ENCODE measurements around the gene ACSL3. TPM values are rescaled to one million over a fixed set of nuclear protein-coding genes. Genes with fewer than 3 reads are reported as not detected.
"Not testable (repeated sequence)": the region's sequence is repeated elsewhere in the genome, so short reads cannot be mapped to it uniquely, and the experiment has no call there.

Gene ACSL3
- total RNA-seq, 2 donors from 2014 or later, result 116 to 162 TPM

- H3K9ac ChIP-seq (ENCODE audit: low read depth in 2 of 2, low read length in 2 of 2), result no peak overlapping the region
- H3K36me3 ChIP-seq, result no peaks in the 10 kb centered on the region
- peaks cover 3% of the 10 kb centered on the region for H3K4me1 ChIP-seq
- H3K4me3 ChIP-seq, result no peak overlapping the region
- TF ChIP-seq CTCF (IDR thresholded peaks at IDR 0.05), result no peak
- intact Hi-C loops (cut with DNase I), result no loop called here
- no peak for DNase-seq
- peak overlapping the region; percentile 33 for H3K27ac ChIP-seq
- no peaks in the 10 kb centered on the region for H3K27me3 ChIP-seq
- no peaks in the 10 kb centered on the region for H3K9me3 ChIP-seq
These were observed 16.5 kb upstream of the ACSL3 start for GRCh38 chr2:222844323-222844722.

GRCh38 chr2:222845314-222845713 lies 15.5 kb upstream of the ACSL3 start:
- H3K27me3 ChIP-seq; H3K4me1 ChIP-seq; H3K27ac ChIP-seq; DNase-seq; H3K9ac ChIP-seq (ENCODE audit: low read depth in 2 of 2, low read length in 2 of 2); H3K36me3 ChIP-seq; H3K4me3 ChIP-seq; H3K9me3 ChIP-seq; intact Hi-C loops (cut with DNase I): not testable (repeated sequence)

- no peak overlapping the region for H3K4me3 ChIP-seq
- TF ChIP-seq CTCF (IDR thresholded peaks at IDR 0.05), result no peak
- no peaks in the 10 kb centered on the region for H3K27me3 ChIP-seq
- peaks cover 3% of the 10 kb centered on the region for H3K4me1 ChIP-seq
- H3K36me3 ChIP-seq, result no peaks in the 10 kb centered on the region
- no peak overlapping the region for H3K27ac ChIP-seq
- no peak overlapping the region for H3K9ac ChIP-seq (ENCODE audit: low read depth in 2 of 2, low read length in 2 of 2)
- DNase-seq, result no peak
- intact Hi-C loops (cut with DNase I), result no loop called here
- no peaks in the 10 kb centered on the region for H3K9me3 ChIP-seq
These were observed 14.8 kb upstream of the ACSL3 start for GRCh38 chr2:222846003-222846402.

- intact Hi-C loops (cut with DNase I); H3K9ac ChIP-seq (ENCODE audit: low read depth in 2 of 2, low read length in 2 of 2); H3K36me3 ChIP-seq; H3K27ac ChIP-seq; H3K4me3 ChIP-seq; H3K27me3 ChIP-seq; H3K9me3 ChIP-seq; H3K4me1 ChIP-seq; DNase-seq: not testable (repeated sequence)
These were observed 12.8 kb upstream of the ACSL3 start for GRCh38 chr2:222848031-222848430.

- Histone ChIP-seq H3K27me3 (no peaks in the 10 kb centered on the region), H3K4me3 (no peak overlapping the region), H3K36me3 (no peaks in the 10 kb centered on the region), H3K9ac (ENCODE audit: low read depth in 2 of 2, low read length in 2 of 2) (no peak overlapping the region), H3K9me3 (no peaks in the 10 kb centered on the region), H3K4me1 (no peaks in the 10 kb centered on the region), H3K27ac (no peak overlapping the region)
- DNase-seq, result no peak
- intact Hi-C loops (cut with DNase I), result no loop called here
- TF ChIP-seq CTCF (IDR thresholded peaks at IDR 0.05), result no peak
These were observed 12.0 kb upstream of the ACSL3 start for GRCh38 chr2:222848862-222849261.

- DNase-seq, result no peak
- Histone ChIP-seq H3K36me3 (no peaks in the 10 kb centered on the region), H3K4me3 (no peak overlapping the region), H3K4me1 (no peaks in the 10 kb centered on the region), H3K27me3 (no peaks in the 10 kb centered on the region), H3K9me3 (no peaks in the 10 kb centered on the region), H3K9ac (ENCODE audit: low read depth in 2 of 2, low read length in 2 of 2) (no peak overlapping the region), H3K27ac (no peak overlapping the region)
- intact Hi-C loops (cut with DNase I), result no loop called here
- no peak for TF ChIP-seq CTCF (IDR thresholded peaks at IDR 0.05)
These were observed 8.7 kb upstream of the ACSL3 start for GRCh38 chr2:222851956-222852617.
